Mammary epithelial cell (primary cell): ENCODE measurements around the gene KDM5B.

Source experiments
- EZH2 ChIP-seq: IDR thresholded peaks from 2 replicates; pipeline ENCODE4 v1.6.1; 2012; ENCODE audit warnings: low read length, inconsistent platforms, borderline replicate concordance
- TF ChIP-seq, protein P1 (sequence below), 2 donors: IDR thresholded peaks in 1 of 2; conservative IDR thresholded peaks in 1 of 2; 2 replicates each; pipeline ENCODE4 v1.5.1; 2011 to 2012; ENCODE audit warnings: inconsistent platforms in 2 of 2, low read length in 2 of 2, mild to moderate bottlenecking in 2 of 2, control low read depth in 1 of 2, low read depth in 1 of 2; ENCODE audit not compliant: insufficient read depth in 1 of 2; ENCODE audit errors: extremely low read depth in 1 of 2

DNA sequence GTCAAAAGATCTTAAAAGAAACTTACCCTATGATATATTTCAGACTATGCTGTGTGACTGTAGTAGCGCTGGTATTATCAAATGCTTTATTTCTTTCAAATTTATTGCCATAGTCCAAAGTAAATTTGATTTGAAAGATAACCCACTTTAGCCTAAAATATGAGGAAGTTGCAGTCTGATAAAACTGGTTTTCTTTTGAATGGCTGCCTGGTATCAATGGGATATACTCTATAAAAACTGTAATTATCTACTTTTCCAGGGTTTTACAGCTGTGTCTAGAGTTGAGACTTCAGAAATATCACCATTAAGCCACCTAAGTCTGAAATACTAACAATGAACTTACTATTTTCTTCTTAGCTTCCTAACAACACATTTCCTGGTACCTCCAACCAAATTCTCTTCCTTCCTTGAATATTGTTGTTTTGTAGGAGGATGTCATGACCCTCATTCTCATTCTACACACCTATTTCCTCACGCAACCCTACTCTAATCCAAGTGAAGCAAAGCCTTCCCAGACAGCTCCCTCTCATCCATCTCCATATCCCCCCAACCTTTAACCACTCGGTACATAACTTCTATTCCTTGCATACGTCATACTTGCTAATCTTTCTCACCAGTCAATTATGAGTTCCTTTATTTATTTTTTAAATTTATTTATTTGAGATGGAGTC, 17.0 kb downstream of the KDM5B start:
- no peak for TF ChIP-seq EZH2
- TF ChIP-seq, protein P1, sequence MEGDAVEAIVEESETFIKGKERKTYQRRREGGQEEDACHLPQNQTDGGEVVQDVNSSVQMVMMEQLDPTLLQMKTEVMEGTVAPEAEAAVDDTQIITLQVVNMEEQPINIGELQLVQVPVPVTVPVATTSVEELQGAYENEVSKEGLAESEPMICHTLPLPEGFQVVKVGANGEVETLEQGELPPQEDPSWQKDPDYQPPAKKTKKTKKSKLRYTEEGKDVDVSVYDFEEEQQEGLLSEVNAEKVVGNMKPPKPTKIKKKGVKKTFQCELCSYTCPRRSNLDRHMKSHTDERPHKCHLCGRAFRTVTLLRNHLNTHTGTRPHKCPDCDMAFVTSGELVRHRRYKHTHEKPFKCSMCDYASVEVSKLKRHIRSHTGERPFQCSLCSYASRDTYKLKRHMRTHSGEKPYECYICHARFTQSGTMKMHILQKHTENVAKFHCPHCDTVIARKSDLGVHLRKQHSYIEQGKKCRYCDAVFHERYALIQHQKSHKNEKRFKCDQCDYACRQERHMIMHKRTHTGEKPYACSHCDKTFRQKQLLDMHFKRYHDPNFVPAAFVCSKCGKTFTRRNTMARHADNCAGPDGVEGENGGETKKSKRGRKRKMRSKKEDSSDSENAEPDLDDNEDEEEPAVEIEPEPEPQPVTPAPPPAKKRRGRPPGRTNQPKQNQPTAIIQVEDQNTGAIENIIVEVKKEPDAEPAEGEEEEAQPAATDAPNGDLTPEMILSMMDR (conservative IDR thresholded peaks at IDR 0.05 in 1 of 2, IDR thresholded peaks at IDR 0.05 in 1 of 2; ENCODE audit: extremely low read depth in 1 of 2, insufficient read depth in 1 of 2, low read depth in 1 of 2, low read length in 2 of 2), result no peak
